Psoas muscle (tissue), 8 donors: Measurements from ENCODE around the gene OVCA2. TPM values are rescaled to one million over a fixed set of nuclear protein-coding genes. Genes with fewer than 3 reads are reported as not detected.
A peak's percentile ranks its signal among the peaks of the same experiment; 100 is the strongest.

Source experiments
- ATAC-seq, 4 donors: fragments of 200-7000 bp; cut with Tn5 transposase; one replicate each; pipeline ENCODE4 v1.9.1; 2020; ENCODE audit warnings: moderate library complexity in 3 of 4, mild to moderate bottlenecking in 2 of 4
- DNase-seq, 2 donors: peaks; one replicate each; pipeline ENCODE4 v3.0.0-alpha.2; 2020
- H3K27ac ChIP-seq: fragments of 200-600 bp; one replicate; pipeline ENCODE4 v1.8.0; 2022
- H3K27me3 ChIP-seq, 3 donors: fragments of 200-600 bp in 1 of 3; one replicate each; pipeline versions ENCODE4 v1.6.1 to v1.8.0; 2013 to 2022; ENCODE audit warnings: low read length in 2 of 3, mild to moderate bottlenecking in 2 of 3, moderate library complexity in 1 of 3; ENCODE audit not compliant: insufficient read depth in 3 of 3
- H3K36me3 ChIP-seq, 2 donors: fragments of 200-600 bp in 1 of 2; one replicate each; pipeline versions ENCODE4 v1.6.1 to v1.8.0; 2013 to 2022; ENCODE audit warnings: low read depth in 1 of 2, mild to moderate bottlenecking in 1 of 2, moderate library complexity in 1 of 2; ENCODE audit not compliant: insufficient read depth in 1 of 2
- H3K4me1 ChIP-seq: fragments of 200-600 bp; one replicate; pipeline ENCODE4 v1.8.0; 2022
- H3K4me3 ChIP-seq: fragments of 200-600 bp; one replicate; pipeline ENCODE4 v1.8.0; 2022; ENCODE audit warnings: mild to moderate bottlenecking
- H3K9me3 ChIP-seq: fragments of 200-600 bp; one replicate; pipeline ENCODE4 v1.8.0; 2022
- CTCF ChIP-seq: fragments of 200-600 bp; IDR thresholded peaks from one replicate; pipeline ENCODE4 v1.8.0; 2022; ENCODE audit warnings: antibody characterized with exemption
- WGBS, 3 donors: extraction: QIAGEN DNeasy Blood & Tissue Kit; methylation state at CpG; one replicate each; pipeline versions ENCODE4 v1.1.6 to v1.1.7; 2013; 5-methylcytosine and 5-hydroxymethylcytosine counted together
- intact Hi-C, 2 donors: fragments of 100-400 bp; cut with DNase I; formaldehyde crosslinking; loops; one replicate each; pipeline versions ENCODE4 v1.11.0 to v1.14.2; 2022
- polyA plus RNA-seq, 3 donors: library from polyadenylated mRNA; stranded (reverse); fragments of 200-250 nt; gene quantifications; one replicate each; pipeline ENCODE4 v1.2.3, GENCODE V29; 2013
- total RNA-seq, 4 donors: library from RNA; stranded (reverse); fragmentation: NEBNext Ultra II Directional in 2 of 4; extraction: Animal tissue kit (Norgen Biotek cat#: 25700) in 2 of 4; gene quantifications; one replicate each; pipeline versions ENCODE4 v1.2.1 to v1.2.4, GENCODE V29; 2021 to 2023
- donor health status: healthy with polysubstance abuse.
- donor health status: DM: no; HTN: no; CAD: no; lungs with moderate emphysema.
- donor health status: Bipolar disorder and iron deficiency.
- donor health status: healthy.
- donor health status: DM: yes; HTN: yes; CAD: no.
- donor health status: DM: no; HTN: no; CAD: no.
- donor health status: DM: no; HTN: no; CAD: no.
- donor health status: DM: yes; HTN: yes; CAD: no.

OVCA2 gene
- total and polyA plus RNA-seq, 7 donors = 10.1 to 66.1 (median 23.0) TPM

- Histone ChIP-seq H3K9me3 (no peaks in the 10 kb centered on the region), H3K36me3 (peaks cover 0 to 33% of the 10 kb centered on the region in 2 donors), H3K4me1 (peaks cover 26% of the 10 kb centered on the region), H3K27ac (peak overlapping the region; percentile 81), H3K4me3 (no peak overlapping the region), H3K27me3 (no peaks in the 10 kb centered on the region)
- intact Hi-C loops = loop anchor here in 1 of 2 donors (5.0 kb wide), 1 partner anchor 97 kb away; no protein-coding TSS in a partner anchor
- WGBS, 3 donors = 57 to 70% (median 69%) methylated on average over 10 of the region's 10 CpGs
- no peak for DNase-seq
- TF ChIP-seq CTCF = no peak
- peak in 2 of 4 donors; percentile 2 to 5 for ATAC-seq
Measured at GRCh38 chr17:2074919-2075318, 33.1 kb downstream of the OVCA2 start.

DNA sequence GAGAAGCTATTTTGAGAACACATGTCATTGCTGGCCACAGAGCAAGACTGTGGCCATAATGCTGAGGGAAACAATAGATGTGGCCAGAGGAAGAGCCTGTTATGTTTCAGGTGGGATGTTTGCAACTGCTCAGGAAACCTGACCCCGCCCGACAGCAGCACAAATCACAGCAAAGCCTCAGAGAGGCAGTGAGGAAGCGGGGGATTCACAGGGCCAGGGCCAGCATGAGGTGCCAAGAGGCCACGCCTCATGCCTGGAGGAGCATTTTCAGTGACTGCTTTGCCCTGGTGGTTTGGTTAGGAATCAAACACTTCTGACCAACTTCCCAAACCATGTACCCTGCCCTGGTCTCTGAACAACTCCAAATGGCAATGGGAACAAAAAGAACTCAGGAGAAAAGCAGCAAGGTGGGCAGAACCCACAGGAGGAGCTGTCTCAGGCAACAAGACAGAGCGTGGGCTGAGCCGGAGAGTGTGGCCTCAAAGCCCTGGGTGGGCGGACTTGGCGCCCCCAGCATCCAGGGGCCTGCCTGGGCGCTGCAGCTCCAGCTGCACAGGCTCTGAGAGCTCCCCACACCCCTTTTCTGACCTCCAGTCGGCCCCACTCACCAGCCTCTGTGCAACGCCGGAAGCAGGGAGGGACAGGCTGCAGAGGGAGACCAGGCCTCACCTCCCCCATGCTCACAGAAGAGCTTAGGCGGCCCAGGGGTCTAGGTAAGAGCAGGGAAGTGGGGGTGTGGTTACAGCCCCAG lies 33.7 kb downstream of the OVCA2 start:
- Histone ChIP-seq H3K36me3 (peaks cover 0 to 39% of the 10 kb centered on the region in 2 donors), H3K4me3 (no peak overlapping the region), H3K27me3 (no peaks in the 10 kb centered on the region), H3K4me1 (peaks cover 26% of the 10 kb centered on the region), H3K9me3 (no peaks in the 10 kb centered on the region), H3K27ac (peak overlapping the region; percentile 81)
- ATAC-seq = peak; percentile 53 to 66 (median 58)
- intact Hi-C loops = no loop called here
- DNase-seq = peak; percentile 59 to 66
- no peak for TF ChIP-seq CTCF
- 53 to 63% (median 62%) methylated on average over 10 to 13 of the region's 13 CpGs for WGBS, 3 donors

DNA sequence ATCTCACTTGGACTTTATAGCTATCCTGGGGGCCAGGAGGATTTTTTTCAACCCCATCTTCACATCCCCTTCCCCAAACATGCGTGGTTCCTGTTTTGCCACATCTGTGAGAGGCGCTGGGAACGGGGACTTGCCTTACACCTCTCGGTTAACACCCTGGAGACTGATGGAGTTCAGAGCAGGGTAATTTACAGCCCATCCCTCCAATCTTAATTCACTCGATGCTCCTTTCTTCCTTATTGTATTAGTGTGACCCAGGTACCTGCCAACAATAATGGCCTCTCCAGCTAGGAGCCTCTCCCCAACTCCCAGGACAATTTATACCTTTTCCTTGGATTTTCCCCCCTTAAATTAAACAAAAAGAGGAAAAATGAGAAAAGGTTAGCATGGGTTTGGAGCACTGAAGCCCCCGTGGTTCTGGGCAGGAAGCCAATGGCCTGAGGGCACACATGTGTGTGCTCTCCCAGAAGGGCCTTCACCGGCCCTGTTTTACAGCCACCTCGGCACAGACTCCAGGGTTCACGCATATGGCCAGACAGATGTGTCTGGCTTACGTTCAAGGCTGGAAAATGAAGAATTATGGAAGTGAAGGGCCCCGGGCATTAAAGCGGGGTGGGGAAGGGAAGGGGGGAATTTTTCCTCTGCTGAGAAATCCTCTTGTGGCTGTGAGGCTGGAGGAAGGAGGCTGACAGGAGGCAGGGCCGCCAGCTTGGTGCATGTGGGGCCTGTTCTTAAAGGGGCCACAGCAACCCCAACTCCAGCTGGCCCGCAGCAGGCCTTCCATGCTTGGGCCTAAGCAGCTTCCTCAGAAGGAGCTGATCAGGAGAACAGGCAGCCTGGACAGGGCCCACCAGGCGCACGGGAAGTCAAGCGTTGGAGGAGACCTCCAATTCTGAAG lies 34.5 kb downstream of the OVCA2 start:
- peak overlapping the region; percentile 81 for H3K27ac ChIP-seq
- peaks cover 0 to 47% of the 10 kb centered on the region in 2 donors for H3K36me3 ChIP-seq
- no peaks in the 10 kb centered on the region for H3K9me3 ChIP-seq
- TF ChIP-seq CTCF = no peak
- intact Hi-C loops = no loop called here
- no peak for DNase-seq
- no peak overlapping the region for H3K4me3 ChIP-seq
- ATAC-seq = no peak
- H3K27me3 ChIP-seq = no peaks in the 10 kb centered on the region
- H3K4me1 ChIP-seq = peaks cover 26% of the 10 kb centered on the region
- 59 to 69% (median 62%) methylated on average over 17 of the region's 17 CpGs for WGBS, 3 donors

DNA sequence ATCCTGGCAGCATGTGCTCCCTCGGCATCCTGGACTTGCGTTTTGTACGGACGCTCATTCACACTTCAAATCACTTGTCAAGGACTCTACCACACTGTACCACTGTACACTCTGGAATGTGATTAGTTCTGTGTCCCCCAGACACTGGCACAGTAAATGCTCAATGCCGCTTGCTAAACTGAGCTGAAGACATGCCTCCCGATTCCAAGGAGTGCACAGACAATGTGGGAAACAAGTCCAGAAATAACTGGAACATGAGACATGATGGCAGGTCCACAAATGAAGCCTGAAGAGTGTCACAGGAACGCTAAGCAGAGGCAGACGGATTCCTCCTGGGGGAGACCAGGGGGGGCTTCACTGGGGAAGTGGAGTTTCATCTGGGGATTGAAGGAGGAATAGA lies 35.2 kb downstream of the OVCA2 start:
- H3K4me3 ChIP-seq = no peak overlapping the region
- ATAC-seq (peak; percentile 23 to 55 (median 48)), DNase-seq (no peak)
- peak overlapping the region; percentile 81 for H3K27ac ChIP-seq
- intact Hi-C loops = no loop called here
- WGBS, 3 donors = 48 to 57% (median 51%) methylated on average over 8 of the region's 8 CpGs
- TF ChIP-seq CTCF = no peak
- peaks cover 26% of the 10 kb centered on the region for H3K4me1 ChIP-seq
- no peaks in the 10 kb centered on the region for H3K27me3 ChIP-seq
- H3K36me3 ChIP-seq = peaks cover 0 to 47% of the 10 kb centered on the region in 2 donors
- no peaks in the 10 kb centered on the region for H3K9me3 ChIP-seq
